ENCODE measurements around the gene CPA1.

CPA1 gene

DNA sequence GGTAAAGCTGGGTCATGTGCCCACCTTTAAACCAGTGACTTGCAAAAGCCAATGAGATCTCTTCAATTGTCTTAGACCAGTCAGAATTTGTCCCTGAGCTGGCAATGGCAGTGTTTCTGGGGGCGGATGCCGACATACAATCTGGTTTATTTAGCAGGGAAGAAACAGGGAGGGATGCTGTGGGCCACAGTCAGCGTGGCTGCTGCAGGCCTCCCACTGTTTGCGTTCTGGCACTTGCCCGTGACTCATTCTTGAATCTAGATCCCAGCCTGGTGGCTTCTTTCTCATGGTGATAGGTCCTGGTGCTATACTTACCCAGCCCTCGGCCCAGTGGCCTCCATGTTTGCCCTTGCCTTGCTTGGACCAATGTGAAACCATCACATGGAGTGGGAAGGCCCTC lies 3.1 kb upstream of the CPA1 start:
- H3K9ac ChIP-seq (ENCODE audit: low read length): no peak overlapping the region
- H4K20me1 ChIP-seq (ENCODE audit: insufficient read depth, low read length): no peaks in the 10 kb centered on the region
- H3K27ac ChIP-seq (ENCODE audit: low read length): no peak overlapping the region
- H3K36me3 ChIP-seq (replicated peaks; ENCODE audit: low read depth, low read length): no peaks in the 10 kb centered on the region
- no peaks in the 10 kb centered on the region for H3K4me1 ChIP-seq (ENCODE audit: low read length)
- no peak overlapping the region for H3K4me3 ChIP-seq (ENCODE audit: low read length)
- no peak overlapping the region for H2AFZ ChIP-seq (ENCODE audit: low read depth, low read length)
- H3K9me3 ChIP-seq (ENCODE audit: insufficient read depth, low read length): 0 out of 2 replicates have a peak, but pooled peaks cover 3% of the 10 kb centered on the region
- no peaks in the 10 kb centered on the region for H3K27me3 ChIP-seq (ENCODE audit: low read depth, low read length)
- TF ChIP-seq EZH2phosphoT487 (IDR thresholded peaks at IDR 0.05; ENCODE audit: low read depth): no peak
- no peak for TF ChIP-seq CTCF (IDR thresholded peaks at IDR 0.05; ENCODE audit: low read depth, low read length)
- H3K4me2 ChIP-seq (ENCODE audit: low read length): no peak overlapping the region
- no peaks in the 10 kb centered on the region for H3K79me2 ChIP-seq (ENCODE audit: low read length)

- Histone ChIP-seq H3K4me2 (ENCODE audit: low read length) (no peak overlapping the region), H3K27ac (ENCODE audit: low read length) (no peak overlapping the region)
- no peak for TF ChIP-seq EZH2phosphoT487 (IDR thresholded peaks at IDR 0.05; ENCODE audit: low read depth)
- TF ChIP-seq CTCF (IDR thresholded peaks at IDR 0.05; ENCODE audit: low read depth, low read length): no peak
Observed at GRCh38 chr7:130379019-130379418, 1.3 kb upstream of the CPA1 start.

GRCh38 chr7:130379532-130379920 lies 768 bp upstream of the CPA1 start:
- H3K79me2 ChIP-seq (ENCODE audit: low read length): no peaks in the 10 kb centered on the region
- H2AFZ ChIP-seq (ENCODE audit: low read depth, low read length): no peak overlapping the region
- H3K9ac ChIP-seq (ENCODE audit: low read length): no peak overlapping the region
- no peaks in the 10 kb centered on the region for H3K4me1 ChIP-seq (ENCODE audit: low read length)
- H3K4me2 ChIP-seq (ENCODE audit: low read length): no peak overlapping the region
- H3K27ac ChIP-seq (ENCODE audit: low read length): no peak overlapping the region
- no peaks in the 10 kb centered on the region for H4K20me1 ChIP-seq (ENCODE audit: insufficient read depth, low read length)
- H3K36me3 ChIP-seq (replicated peaks; ENCODE audit: low read depth, low read length): no peaks in the 10 kb centered on the region
- TF ChIP-seq EZH2phosphoT487 (IDR thresholded peaks at IDR 0.05; ENCODE audit: low read depth) (no peak), CTCF (IDR thresholded peaks at IDR 0.05; ENCODE audit: low read depth, low read length) (no peak)
- H3K27me3 ChIP-seq (ENCODE audit: low read depth, low read length): no peaks in the 10 kb centered on the region
- 0 out of 2 replicates have a peak, but pooled peaks cover 3% of the 10 kb centered on the region for H3K9me3 ChIP-seq (ENCODE audit: insufficient read depth, low read length)
- no peak overlapping the region for H3K4me3 ChIP-seq (ENCODE audit: low read length)

More at GRCh38 chr7:130379019-130379418, 1.3 kb upstream of the CPA1 start:
- H3K9ac ChIP-seq (ENCODE audit: low read length): no peak overlapping the region
- no peak overlapping the region for H3K4me3 ChIP-seq (ENCODE audit: low read length)
- 0 out of 2 replicates have a peak, but pooled peaks cover 3% of the 10 kb centered on the region for H3K9me3 ChIP-seq (ENCODE audit: insufficient read depth, low read length)
- no peak overlapping the region for H2AFZ ChIP-seq (ENCODE audit: low read depth, low read length)
- no peaks in the 10 kb centered on the region for H3K79me2 ChIP-seq (ENCODE audit: low read length)
- no peaks in the 10 kb centered on the region for H3K36me3 ChIP-seq (replicated peaks; ENCODE audit: low read depth, low read length)
- H4K20me1 ChIP-seq (ENCODE audit: insufficient read depth, low read length): no peaks in the 10 kb centered on the region
- H3K4me1 ChIP-seq (ENCODE audit: low read length): no peaks in the 10 kb centered on the region
- H3K27me3 ChIP-seq (ENCODE audit: low read depth, low read length): no peaks in the 10 kb centered on the region

- Histone ChIP-seq H3K4me3 (ENCODE audit: low read length) (no peak overlapping the region), H3K27ac (ENCODE audit: low read length) (no peak overlapping the region), H3K36me3 (replicated peaks; ENCODE audit: low read depth, low read length) (no peaks in the 10 kb centered on the region), H3K4me1 (ENCODE audit: low read length) (no peaks in the 10 kb centered on the region), H3K79me2 (ENCODE audit: low read length) (no peaks in the 10 kb centered on the region), H3K9me3 (ENCODE audit: insufficient read depth, low read length) (0 out of 2 replicates have a peak, but pooled peaks cover 3% of the 10 kb centered on the region), H3K9ac (ENCODE audit: low read length) (no peak overlapping the region), H3K4me2 (ENCODE audit: low read length) (no peak overlapping the region), H3K27me3 (ENCODE audit: low read depth, low read length) (no peaks in the 10 kb centered on the region), H4K20me1 (ENCODE audit: insufficient read depth, low read length) (no peaks in the 10 kb centered on the region), H2AFZ (ENCODE audit: low read depth, low read length) (no peak overlapping the region)
- TF ChIP-seq CTCF (IDR thresholded peaks at IDR 0.05; ENCODE audit: low read depth, low read length): no peak
- TF ChIP-seq EZH2phosphoT487 (IDR thresholded peaks at IDR 0.05; ENCODE audit: low read depth): no peak
Observed at GRCh38 chr7:130380861-130381455, 664 bp downstream of the CPA1 start.

All from OCI-LY3 (cell line).